ENCODE measurements around the gene ZNF17.

Gene ZNF17

GRCh38 chr19:57421037-57421436 is 10.1 kb downstream of the ZNF17 start:
- Histone ChIP-seq H3K4me3 (replicated peaks; ENCODE audit: insufficient read depth, low read length) (no peak overlapping the region), H3K27me3 (ENCODE audit: insufficient read depth, poor library complexity, severe bottlenecking) (no peaks in the 10 kb centered on the region), H3K27ac (replicated peaks) (no peak overlapping the region)
- TF ChIP-seq POLR2AphosphoS5 (IDR thresholded peaks at IDR 0.05; ENCODE audit: low read depth) = no peak
- no peak for TF ChIP-seq GABPA (IDR thresholded peaks at IDR 0.05; ENCODE audit: low read depth)
- TF ChIP-seq REST (IDR thresholded peaks at IDR 0.05; ENCODE audit: insufficient replicate concordance, low read depth) = no peak
- no peak for TF ChIP-seq SPI1 (IDR thresholded peaks at IDR 0.05; ENCODE audit: borderline replicate concordance, low read depth)
- TF ChIP-seq, protein P1, sequence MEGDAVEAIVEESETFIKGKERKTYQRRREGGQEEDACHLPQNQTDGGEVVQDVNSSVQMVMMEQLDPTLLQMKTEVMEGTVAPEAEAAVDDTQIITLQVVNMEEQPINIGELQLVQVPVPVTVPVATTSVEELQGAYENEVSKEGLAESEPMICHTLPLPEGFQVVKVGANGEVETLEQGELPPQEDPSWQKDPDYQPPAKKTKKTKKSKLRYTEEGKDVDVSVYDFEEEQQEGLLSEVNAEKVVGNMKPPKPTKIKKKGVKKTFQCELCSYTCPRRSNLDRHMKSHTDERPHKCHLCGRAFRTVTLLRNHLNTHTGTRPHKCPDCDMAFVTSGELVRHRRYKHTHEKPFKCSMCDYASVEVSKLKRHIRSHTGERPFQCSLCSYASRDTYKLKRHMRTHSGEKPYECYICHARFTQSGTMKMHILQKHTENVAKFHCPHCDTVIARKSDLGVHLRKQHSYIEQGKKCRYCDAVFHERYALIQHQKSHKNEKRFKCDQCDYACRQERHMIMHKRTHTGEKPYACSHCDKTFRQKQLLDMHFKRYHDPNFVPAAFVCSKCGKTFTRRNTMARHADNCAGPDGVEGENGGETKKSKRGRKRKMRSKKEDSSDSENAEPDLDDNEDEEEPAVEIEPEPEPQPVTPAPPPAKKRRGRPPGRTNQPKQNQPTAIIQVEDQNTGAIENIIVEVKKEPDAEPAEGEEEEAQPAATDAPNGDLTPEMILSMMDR (IDR thresholded peaks at IDR 0.05; ENCODE audit: insufficient read depth, low read length) = no peak
- no peak for DNase-seq (ENCODE audit: low read depth in 1 of 2, low spot score in 1 of 2)

DNA sequence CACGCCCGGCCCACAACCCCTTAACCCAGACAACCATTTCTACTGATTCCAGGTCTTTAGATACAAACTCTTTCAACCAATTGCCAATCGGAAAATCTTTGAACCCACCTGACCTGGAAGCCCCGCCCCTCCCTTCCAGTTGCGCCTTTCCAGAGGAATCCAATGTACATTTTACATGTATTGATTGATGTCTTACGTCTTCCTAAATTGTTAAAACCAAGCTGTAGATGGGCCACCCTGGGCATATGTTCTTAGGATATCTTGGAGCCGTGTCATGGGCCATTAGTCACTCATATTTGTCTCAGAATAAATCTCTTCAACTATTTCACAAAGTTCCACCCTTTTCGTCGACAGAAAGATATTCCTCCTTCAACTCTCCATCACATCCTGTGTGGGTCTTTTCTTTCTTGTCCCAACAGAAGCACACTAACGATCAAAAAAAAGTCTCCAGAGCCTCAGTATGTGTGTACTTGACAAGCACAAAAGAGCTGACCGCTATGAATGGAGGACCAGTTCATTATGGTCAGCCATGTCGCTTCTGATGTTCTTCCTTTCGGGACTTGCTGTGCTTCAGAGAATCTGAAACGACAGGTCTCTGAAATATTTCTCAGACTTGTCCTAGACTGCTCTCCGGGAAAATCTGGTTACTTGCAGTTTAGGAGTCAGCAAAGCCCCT is 23.6 kb downstream of the ZNF17 start:
- peak overlapping the region; percentile 89 for H3K4me3 ChIP-seq (replicated peaks; ENCODE audit: insufficient read depth, low read length)
- H3K27me3 ChIP-seq (ENCODE audit: insufficient read depth, poor library complexity, severe bottlenecking) = no peaks in the 10 kb centered on the region
- no peak for DNase-seq (ENCODE audit: low read depth in 1 of 2, low spot score in 1 of 2)
- H3K27ac ChIP-seq (replicated peaks) = peak overlapping the region; percentile 74
- TF ChIP-seq REST (IDR thresholded peaks at IDR 0.05; ENCODE audit: insufficient replicate concordance, low read depth) (no peak), POLR2AphosphoS5 (IDR thresholded peaks at IDR 0.05; ENCODE audit: low read depth) (no peak), GABPA (IDR thresholded peaks at IDR 0.05; ENCODE audit: low read depth) (no peak), SPI1 (IDR thresholded peaks at IDR 0.05; ENCODE audit: borderline replicate concordance, low read depth) (no peak)
- TF ChIP-seq, protein P1 (IDR thresholded peaks at IDR 0.05; ENCODE audit: insufficient read depth, low read length) = no peak

DNA sequence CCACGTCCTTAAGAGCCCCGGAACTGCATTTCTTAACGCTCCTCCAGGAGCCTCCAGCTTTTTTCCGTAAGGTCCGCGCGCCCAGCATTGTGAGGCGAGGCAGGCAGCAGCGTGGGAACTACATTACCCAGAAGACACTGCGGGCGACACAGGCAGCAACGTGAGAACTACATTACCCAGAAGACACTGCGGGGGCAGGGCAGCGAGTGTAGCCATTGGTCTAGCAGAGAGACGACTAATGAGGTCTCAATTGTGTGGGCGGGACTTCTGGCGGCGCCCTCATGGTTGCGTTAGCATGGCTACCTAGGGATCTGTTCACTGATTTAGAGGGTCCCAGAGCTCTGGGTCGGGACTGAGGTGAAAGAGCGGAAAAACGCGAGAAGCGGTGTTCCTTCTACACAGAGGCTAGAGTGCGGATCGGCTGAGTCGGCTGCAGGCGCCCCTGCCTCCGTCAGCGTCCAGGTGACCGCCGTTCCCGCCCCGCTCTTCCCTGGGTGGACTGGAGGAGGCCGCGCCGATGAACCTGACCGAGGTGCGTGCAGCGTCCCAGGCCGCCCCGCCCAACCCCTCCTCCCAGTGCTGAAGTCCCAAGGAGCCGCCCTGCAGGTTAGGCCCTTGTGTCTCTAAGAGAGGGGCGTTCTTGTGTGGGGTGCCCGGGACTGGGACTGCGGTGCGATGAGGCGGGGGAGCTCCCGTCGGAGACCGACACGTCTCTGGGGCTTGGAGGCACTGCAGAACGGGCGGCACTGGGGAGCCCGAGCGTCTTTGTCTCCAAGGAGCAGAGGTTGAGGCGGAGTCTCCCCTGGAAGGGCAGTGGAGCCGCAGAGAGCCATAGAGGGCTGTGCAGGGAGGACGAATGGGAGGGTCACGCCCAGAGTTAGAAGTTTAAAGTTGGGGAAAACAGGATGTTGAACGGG is 24.4 kb downstream of the ZNF17 start, which contains the start of gene ZNF749:
ZNF749 (plus strand) TSS at position 264 of the 917 bp plus-strand sequence; CDS start at position 518, 254 bp downstream.
- peak; percentile 73 for TF ChIP-seq POLR2AphosphoS5 (IDR thresholded peaks at IDR 0.05; ENCODE audit: low read depth)
- TF ChIP-seq, protein P1 (IDR thresholded peaks at IDR 0.05; ENCODE audit: insufficient read depth, low read length) = no peak
- TF ChIP-seq GABPA (IDR thresholded peaks at IDR 0.05; ENCODE audit: low read depth) = peak; percentile 49; the same call in 1 of the 2 replicates
- TF ChIP-seq REST (IDR thresholded peaks at IDR 0.05; ENCODE audit: insufficient replicate concordance, low read depth) = peak; percentile 21
- no peak for TF ChIP-seq SPI1 (IDR thresholded peaks at IDR 0.05; ENCODE audit: borderline replicate concordance, low read depth)
- peak within 1 kb of the TSS; percentile 74 for H3K27ac ChIP-seq (replicated peaks)
- H3K4me3 ChIP-seq (replicated peaks; ENCODE audit: insufficient read depth, low read length) = peak within 1 kb of the TSS; percentile 89
- peak; percentile 99 for DNase-seq (ENCODE audit: low read depth in 1 of 2, low spot score in 1 of 2)
- no peaks in the 10 kb centered on the region for H3K27me3 ChIP-seq (ENCODE audit: insufficient read depth, poor library complexity, severe bottlenecking)
